OCI-LY3 (cell line): ENCODE data around the gene HINT3.

Experiments used
- CTCF ChIP-seq: fragments of 200-600, 300-600 bp; sonication (generic); IDR thresholded peaks from 2 replicates; pipeline ENCODE4 v1.5.1; 2014; ENCODE audit warnings: antibody characterized with exemption, low read length, low read depth
- EZH2phosphoT487 ChIP-seq: fragments of 200-600 bp; shearing (Covaris generic); IDR thresholded peaks from 2 replicates; pipeline ENCODE4 v1.6.1; 2018; ENCODE audit warnings: antibody characterized with exemption, mixed run types, low read depth

DNA sequence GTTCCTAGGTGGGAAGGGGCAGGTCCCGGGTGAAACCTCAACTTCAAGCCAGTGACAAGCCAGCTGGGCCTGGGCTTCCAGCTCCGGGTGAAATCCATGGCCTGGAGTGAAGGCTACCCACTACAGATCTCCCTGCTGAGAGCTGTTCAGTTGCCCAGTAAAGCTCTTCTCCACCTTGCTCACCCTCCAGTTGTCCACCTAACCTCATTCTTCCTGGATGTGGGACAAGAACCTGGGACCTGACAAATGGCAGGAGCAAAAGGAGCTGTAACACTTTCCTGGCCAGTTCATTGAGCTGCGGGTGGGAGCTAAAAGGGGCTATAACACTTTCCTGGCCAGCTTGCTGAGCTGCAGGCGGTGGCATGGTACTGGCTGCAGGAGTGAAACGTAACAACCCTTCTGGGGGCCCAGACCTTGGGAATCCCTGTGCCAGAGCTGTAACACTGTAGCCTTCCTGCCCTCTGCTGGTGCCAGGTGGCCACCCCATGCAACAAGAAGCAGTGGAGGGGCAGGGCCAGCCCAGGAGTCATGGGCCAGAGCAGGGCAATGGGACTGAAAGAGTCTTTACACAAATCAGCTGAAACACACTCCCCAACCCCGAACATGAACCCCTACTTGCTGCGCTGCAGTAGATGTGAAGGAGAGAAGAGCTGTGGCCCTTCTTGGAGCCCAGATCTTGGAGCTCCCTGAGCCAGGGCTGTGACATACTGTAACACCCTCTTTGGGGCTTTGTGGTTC lies 3.6 kb upstream of the HINT3 start:
- TF ChIP-seq CTCF (peak; percentile 54), EZH2phosphoT487 (no peak)
